HG02588 (cell line): Measurements from ENCODE around the gene CA14.
"Not testable (repeated sequence)": the region's sequence is repeated elsewhere in the genome, so short reads cannot be mapped to it uniquely, and the experiment has no call there.

Experiments used
- ATAC-seq: cut with Tn5 transposase; IDR thresholded peaks from one replicate; pipeline ENCODE4 v1.9.1; 2021; ENCODE audit warnings: mild to moderate bottlenecking, moderate library complexity; ENCODE audit not compliant: unreplicated experiment

The CA14 gene

DNA sequence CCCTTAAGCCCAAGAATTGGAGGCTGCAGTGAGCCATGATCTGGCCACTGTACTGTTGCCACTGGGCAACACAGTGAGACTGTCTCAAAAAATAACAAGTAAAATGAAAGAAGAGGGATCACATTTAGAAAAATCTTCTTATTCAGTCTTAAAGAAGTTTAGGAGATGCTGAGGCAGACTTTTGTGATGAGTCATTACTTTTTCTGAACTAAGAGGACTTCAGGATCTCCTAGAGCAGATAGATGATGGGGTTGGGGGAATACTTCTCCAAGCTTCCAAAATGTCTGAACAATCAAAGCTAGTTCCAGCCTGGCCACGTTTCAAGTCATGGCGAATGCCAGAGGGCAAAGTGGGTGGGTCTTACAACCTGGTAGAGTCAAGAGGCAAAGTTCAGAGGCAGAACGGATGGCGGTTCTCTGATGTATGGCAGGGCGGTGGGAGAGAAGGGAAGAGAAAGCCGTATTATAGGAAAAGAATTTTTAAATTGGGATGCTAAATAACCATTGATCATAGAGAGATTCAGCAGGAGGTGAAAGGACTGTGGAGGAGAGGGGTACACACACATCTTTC, 22.6 kb downstream of the CA14 start:
- no peak for ATAC-seq

DNA sequence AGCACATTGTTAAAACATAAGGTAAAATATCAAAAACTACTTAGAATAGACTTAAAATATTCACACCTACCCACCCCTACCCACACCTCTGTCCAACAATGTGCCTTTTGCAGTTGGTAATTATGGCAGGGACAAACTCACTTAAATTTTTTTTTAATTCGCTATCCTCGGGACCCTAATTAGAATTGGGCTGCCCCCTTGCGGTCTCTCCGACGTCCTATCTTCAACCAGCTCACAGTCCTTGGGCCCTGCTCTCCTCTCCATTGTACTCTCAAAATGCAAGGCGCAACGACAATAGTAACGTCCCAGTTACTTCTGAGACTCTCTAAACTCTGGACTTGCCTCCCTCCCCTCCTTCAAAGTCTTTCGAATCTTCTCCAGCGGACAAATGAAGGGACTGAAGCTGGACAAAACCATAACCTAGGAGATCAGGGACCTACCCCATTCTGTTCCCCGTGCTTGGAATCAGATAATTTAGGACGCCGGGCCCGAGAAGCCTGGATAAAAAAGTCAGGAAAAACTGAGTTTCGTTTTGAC, 23.7 kb downstream of the CA14 start:
- ATAC-seq = no peak

- ATAC-seq = peak; percentile 58
These were observed 24.4 kb downstream of the CA14 start, which contains the start of gene CIART for GRCh38 chr1:150281758-150282557. Gene CIART (plus strand): TSS chr1:150282554. CDS start chr1:150283268, 714 bp downstream.

DNA sequence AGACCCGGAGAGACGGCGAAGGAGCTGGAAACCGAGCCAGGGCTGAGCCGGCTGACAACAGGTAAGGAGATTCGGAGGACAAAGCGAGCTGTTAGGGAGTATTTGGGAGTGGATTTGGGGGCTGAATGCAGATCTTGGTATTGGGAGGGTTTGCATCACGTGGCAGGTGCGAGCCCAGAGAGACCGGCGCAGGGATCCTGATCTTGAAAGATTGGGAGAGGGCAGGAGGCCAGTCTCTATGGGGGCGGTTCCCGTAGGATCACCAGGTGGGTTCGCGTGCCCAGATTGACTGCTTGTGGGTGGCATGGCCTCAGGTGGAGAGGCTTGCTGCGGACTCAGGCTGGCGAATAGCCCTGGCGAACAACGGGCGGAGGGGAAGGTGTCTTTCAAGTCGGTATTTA, 25.0 kb downstream of the CA14 start:
- ATAC-seq = peak; percentile 10

DNA sequence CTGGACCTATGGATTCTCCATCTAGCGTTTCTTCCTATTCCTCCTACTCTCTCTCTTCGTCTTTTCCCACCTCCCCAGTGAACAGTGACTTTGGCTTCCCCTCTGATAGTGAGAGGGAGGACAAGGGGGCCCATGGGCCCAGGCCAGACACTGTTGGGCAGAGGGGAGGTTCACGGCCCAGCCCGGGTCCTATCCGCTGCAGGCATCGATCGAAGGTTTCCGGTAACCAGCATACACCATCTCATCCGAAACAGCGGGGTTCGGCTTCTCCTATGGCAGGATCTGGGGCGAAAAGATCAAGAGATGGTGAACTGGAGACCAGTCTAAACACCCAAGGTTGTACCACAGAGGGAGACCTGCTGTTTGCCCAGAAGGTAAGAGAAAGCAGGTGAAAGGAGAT, 25.7 kb downstream of the CA14 start:
- no peak for ATAC-seq

GRCh38 chr1:150288382-150288781, 30.8 kb downstream of the CA14 start:
- ATAC-seq = no peak

DNA sequence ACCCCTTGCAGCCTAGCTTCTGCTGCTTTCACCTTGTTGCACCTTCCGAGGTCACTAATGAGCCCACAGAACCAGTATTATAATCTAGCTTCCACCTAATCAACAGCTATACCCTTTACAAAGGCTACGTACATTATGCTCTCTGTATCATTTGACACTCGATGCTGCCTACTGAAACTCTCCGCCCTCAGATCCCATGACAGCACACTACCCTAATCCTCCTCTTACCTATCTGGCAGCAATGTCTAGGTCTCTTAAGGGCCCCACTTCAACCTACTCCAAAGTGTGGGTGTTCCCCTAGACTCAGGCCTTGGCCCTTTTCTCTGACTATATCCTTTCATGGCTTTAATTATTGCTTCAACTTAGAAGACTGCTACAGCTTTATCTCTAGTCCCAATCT, 31.2 kb downstream of the CA14 start:
- no peak for ATAC-seq

- ATAC-seq = peak; percentile 92
These were observed 36.1 kb downstream of the CA14 start, which contains the start of gene MRPS21 for GRCh38 chr1:150293433-150294253. Gene MRPS21 (plus strand): TSS chr1:150293861. CDS start chr1:150294367, 506 bp downstream.

GRCh38 chr1:150295476-150295875, 37.9 kb downstream of the CA14 start:
- ATAC-seq = no peak

GRCh38 chr1:150299716-150300115, 42.1 kb downstream of the CA14 start:
- no peak for ATAC-seq

GRCh38 chr1:150302338-150302737, 44.8 kb downstream of the CA14 start:
- ATAC-seq = no peak

GRCh38 chr1:150302902-150303301, 45.3 kb downstream of the CA14 start:
- no peak for ATAC-seq

DNA sequence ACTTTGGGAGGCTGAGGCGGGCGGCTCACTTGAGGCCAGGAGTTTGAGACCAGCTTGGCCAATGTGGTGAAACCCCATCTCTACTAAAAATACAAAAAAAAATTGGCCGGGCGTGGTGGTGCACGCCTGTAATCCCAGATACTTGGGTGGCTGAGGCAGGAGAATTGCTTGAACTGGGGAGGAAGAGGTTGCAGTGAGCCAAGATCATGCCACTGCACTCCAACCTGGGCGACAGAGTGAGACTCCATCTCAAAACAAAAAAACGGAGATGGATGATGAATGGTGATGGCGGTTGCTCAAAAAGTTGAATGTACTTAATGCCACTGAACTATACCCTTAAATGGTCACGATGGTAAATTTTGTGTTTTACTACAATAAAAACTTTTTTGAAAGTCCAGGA, 51.0 kb downstream of the CA14 start:
- ATAC-seq = not testable (repeated sequence)

GRCh38 chr1:150309758-150310508, 52.4 kb downstream of the CA14 start:
- ATAC-seq = no peak

DNA sequence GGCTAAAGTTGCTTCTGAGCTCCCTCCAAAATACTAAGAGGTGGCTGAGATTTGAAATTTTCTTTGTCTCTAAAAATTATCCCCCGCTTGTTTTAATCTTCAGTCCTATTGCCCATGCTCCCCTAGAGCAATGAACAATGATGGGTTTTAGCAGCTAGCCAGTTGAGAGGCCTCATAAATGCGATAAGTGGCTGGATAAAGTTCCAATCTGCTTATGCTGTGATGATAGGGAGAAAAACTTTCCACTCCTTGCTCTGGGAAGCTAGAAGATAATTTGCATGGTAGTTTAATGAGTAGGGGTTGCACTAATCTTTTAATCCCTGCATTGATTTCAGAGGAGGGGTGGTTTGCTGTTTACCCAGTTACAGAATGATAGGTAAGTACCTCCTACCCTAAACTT, 54.2 kb downstream of the CA14 start:
- no peak for ATAC-seq
